ENCODE measurements around the gene PDS5A.
"Not testable (repeated sequence)": the region's sequence is repeated elsewhere in the genome, so short reads cannot be mapped to it uniquely, and the experiment has no call there.

DNA sequence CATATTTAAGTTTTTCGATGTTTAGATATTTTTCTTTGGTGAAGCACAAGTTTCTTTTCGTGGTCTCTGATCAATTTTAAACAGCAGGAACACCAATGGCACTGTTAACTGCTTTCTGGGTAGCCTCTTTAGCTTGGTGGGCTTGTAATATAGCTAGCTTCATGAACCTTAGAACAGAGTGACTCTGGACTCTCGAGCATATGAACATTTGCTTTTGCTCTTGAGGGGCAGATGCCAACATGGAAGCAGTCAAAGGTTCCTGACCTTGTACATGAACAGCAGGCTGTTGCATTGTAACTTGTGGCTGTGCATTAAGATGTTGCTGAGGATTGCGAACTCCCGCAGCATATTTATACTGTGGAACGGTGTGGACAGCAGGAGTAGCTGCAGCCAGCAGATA lies 4.7 kb downstream of the PDS5A start:
- TF ChIP-seq TCF7L2 (IDR thresholded peaks at IDR 0.05; ENCODE audit: borderline replicate concordance, low read depth, low read length); CTCF (tag by site-specific recombination; IDR thresholded peaks at IDR 0.05); ZNF248 (tag by site-specific recombination; IDR thresholded peaks at IDR 0.05): not testable (repeated sequence)
- TF ChIP-seq, protein P1, sequence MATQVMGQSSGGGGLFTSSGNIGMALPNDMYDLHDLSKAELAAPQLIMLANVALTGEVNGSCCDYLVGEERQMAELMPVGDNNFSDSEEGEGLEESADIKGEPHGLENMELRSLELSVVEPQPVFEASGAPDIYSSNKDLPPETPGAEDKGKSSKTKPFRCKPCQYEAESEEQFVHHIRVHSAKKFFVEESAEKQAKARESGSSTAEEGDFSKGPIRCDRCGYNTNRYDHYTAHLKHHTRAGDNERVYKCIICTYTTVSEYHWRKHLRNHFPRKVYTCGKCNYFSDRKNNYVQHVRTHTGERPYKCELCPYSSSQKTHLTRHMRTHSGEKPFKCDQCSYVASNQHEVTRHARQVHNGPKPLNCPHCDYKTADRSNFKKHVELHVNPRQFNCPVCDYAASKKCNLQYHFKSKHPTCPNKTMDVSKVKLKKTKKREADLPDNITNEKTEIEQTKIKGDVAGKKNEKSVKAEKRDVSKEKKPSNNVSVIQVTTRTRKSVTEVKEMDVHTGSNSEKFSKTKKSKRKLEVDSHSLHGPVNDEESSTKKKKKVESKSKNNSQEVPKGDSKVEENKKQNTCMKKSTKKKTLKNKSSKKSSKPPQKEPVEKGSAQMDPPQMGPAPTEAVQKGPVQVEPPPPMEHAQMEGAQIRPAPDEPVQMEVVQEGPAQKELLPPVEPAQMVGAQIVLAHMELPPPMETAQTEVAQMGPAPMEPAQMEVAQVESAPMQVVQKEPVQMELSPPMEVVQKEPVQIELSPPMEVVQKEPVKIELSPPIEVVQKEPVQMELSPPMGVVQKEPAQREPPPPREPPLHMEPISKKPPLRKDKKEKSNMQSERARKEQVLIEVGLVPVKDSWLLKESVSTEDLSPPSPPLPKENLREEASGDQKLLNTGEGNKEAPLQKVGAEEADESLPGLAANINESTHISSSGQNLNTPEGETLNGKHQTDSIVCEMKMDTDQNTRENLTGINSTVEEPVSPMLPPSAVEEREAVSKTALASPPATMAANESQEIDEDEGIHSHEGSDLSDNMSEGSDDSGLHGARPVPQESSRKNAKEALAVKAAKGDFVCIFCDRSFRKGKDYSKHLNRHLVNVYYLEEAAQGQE (tag by site-specific recombination; IDR thresholded peaks at IDR 0.05) = not testable (repeated sequence)
